ENCODE measurements around the gene RAPGEF2.

- no peak for TF ChIP-seq CTCF (IDR thresholded peaks at IDR 0.05)
- no peak for TF ChIP-seq POLR2A (IDR thresholded peaks at IDR 0.05)
Measured at GRCh38 chr4:159258889-159259560, 156.1 kb downstream of the RAPGEF2 start.
